Activated CD4-positive, alpha-beta memory T cell treated with anti-CD3 and anti-CD28 coated beads, Interleukin-2, amount 10 ng/mL, durations not matched to agents 7 days and 5 days (primary cell): ENCODE measurements around the gene AAMP. TPM values are rescaled to one million over a fixed set of nuclear protein-coding genes. Genes with fewer than 3 reads are reported as not detected.
A peak's percentile ranks its signal among the peaks of the same experiment; 100 is the strongest.
"Not testable (repeated sequence)": the region's sequence is repeated elsewhere in the genome, so short reads cannot be mapped to it uniquely, and the experiment has no call there.

Source experiments
- CTCF ChIA-PET: fragments of 350-600 bp; sonication (Branson Sonifier 250); formaldehyde crosslinking; loops from one replicate; lab custom pipeline; 2021; ENCODE audit warnings: antibody characterized with exemption, inconsistent platforms; lab: Charles Lee
- POLR2A ChIA-PET: fragments of 350-600 bp; sonication (Branson Sonifier 250); formaldehyde crosslinking; loops from one replicate; lab custom pipeline; 2021; ENCODE audit warnings: antibody characterized with exemption; lab: Charles Lee
- DNase-seq: peaks from one replicate; pipeline ENCODE4 v3.0.0-alpha.2; 2020
- H3K27ac Mint-ChIP-seq: one replicate; pipeline ENCODE4 v1.8.0; 2021; ENCODE audit warnings: mild to moderate bottlenecking, mixed read lengths
- H3K27me3 Mint-ChIP-seq: one replicate; pipeline ENCODE4 v1.8.0; 2021; ENCODE audit warnings: mixed read lengths
- H3K36me3 Mint-ChIP-seq: one replicate; pipeline ENCODE4 v1.8.0; 2021; ENCODE audit warnings: low read depth, mixed read lengths
- H3K4me1 Mint-ChIP-seq: one replicate; pipeline ENCODE4 v1.8.0; 2021; ENCODE audit warnings: mixed read lengths
- H3K4me3 Mint-ChIP-seq: one replicate; pipeline ENCODE4 v1.8.0; 2021; ENCODE audit warnings: mild to moderate bottlenecking, mixed read lengths
- H3K9me3 Mint-ChIP-seq: one replicate; pipeline ENCODE4 v1.8.0; 2021; ENCODE audit warnings: mixed read lengths
- total RNA-seq, 2 experiments: library from RNA; stranded (reverse); gene quantifications; one replicate each; pipeline ENCODE4 v1.2.3, GENCODE V29; 2021

Gene AAMP
- total RNA-seq, 2 experiments from 2014 or later: 44.2 to 46.8 TPM

DNA sequence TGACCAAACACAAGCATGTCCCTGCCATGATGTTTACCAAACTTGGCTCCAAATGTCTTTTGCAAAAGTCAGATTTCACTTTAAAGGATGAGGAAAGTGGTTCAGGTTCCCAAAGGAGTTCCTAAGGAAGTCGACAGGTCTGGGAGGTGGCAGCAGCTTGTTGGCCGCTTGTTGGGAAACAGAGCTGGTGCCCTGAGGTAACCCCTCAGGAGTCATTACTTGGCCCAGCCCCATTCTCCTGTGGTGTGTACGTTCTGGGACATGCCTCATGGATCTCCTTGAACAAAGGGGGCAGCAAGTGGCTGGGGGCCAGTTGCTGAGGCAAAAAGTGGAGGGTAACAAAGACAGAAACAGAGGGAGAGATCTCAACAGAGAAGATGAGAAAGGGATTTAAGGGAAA is 11.5 kb upstream of the AAMP start:
- H3K4me1 Mint-ChIP-seq: peaks cover 41% of the 10 kb centered on the region
- H3K27me3 Mint-ChIP-seq: no peaks in the 10 kb centered on the region
- POLR2A ChIA-PET: interaction anchor here (19.0 kb wide), 1 partner anchor 7 kb away, joined by 299 read pairs; the partner anchor contains the start of genes AAMP and PNKD
- H3K36me3 Mint-ChIP-seq: peaks cover 69% of the 10 kb centered on the region
- no peaks in the 10 kb centered on the region for H3K9me3 Mint-ChIP-seq
- CTCF ChIA-PET: interaction anchor here (1.3 kb wide), 1 partner anchor 8 kb away, joined by 5 read pairs; no protein-coding TSS in a partner anchor
- H3K27ac Mint-ChIP-seq: peak overlapping the region; percentile 70
- no peak for DNase-seq
- no peak overlapping the region for H3K4me3 Mint-ChIP-seq

DNA sequence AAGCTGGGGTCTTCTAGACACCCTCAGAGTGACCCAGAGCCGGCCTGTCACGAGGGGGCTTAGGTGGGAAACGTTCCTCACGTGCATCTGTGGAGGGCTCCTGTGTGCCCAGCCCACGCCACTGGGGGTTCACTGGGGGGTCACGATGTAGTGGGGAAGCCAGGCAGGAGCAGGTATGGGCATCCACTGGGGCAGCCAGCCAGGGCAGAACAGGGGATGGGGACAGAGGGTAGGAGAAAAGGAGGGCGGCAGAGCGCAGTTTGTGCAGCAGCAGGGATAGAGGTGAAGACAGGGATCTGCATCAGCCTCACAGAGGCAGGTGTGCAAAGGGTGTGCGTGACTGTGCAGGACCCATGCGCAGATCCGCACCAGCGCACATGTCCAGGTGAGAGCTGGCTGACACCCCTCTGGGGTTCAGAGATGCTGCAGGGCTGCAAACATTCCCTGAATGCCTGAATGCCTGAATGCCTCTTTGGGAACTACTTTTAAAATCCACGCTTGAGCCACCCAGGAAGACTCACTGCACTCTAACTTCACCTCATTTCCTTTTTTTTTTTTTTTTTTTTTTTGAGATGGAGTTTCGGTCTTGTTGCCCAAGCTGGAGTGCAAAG is 10.4 kb upstream of the AAMP start:
- DNase-seq: no peak
- Mint-ChIP-seq H3K36me3 (peaks cover 72% of the 10 kb centered on the region), H3K4me1 (peaks cover 31% of the 10 kb centered on the region), H3K27ac (no peak overlapping the region), H3K9me3 (no peaks in the 10 kb centered on the region), H3K4me3 (no peak overlapping the region), H3K27me3 (no peaks in the 10 kb centered on the region)
- CTCF ChIA-PET: interaction anchor here (0.6 kb wide), 1 partner anchor 10 kb away, joined by 3 read pairs; no protein-coding TSS in a partner anchor
- POLR2A ChIA-PET: no interaction called here

DNA sequence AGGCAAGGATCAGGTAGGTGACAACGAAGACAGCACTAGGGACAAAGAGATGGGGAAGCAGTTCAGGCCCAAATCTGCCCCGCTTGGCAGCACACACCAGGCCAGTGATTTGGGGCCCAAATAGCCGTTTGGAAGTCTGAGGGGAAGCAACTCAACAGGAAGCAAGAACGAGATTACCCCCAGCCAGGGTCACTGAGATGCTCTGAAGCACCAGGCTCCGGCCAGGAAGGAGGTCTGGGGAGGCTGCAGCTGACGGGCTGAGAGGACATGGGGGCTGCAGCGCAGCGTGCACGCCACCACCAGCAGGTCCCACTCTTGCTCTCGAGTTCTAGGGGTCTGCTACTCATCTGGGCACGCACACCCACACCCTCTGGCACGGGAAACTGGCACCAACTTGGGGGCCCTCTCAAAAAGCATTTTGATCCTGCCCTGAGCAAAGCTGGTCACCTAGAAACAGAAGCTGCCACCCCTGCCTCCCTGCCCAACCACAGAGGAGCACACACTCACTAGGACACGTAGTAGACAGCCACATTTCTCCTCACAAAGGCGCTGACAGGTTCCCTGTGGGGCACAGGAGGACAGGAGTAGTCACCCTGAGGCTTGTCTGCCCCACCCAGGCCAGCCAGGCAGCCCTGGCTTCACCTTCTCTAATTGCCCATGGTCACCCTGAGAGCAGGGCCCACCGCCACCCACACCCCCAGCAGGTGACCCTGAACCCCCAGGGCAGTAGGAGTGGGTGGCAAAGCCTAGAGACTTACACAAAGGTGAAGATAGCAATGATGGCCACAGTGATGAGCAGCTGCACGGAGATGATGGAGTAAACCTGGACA is 8.8 kb upstream of the AAMP start:
- Mint-ChIP-seq H3K4me3 (no peak overlapping the region), H3K4me1 (peaks cover 20% of the 10 kb centered on the region), H3K36me3 (peaks cover 77% of the 10 kb centered on the region), H3K27ac (no peak overlapping the region), H3K27me3 (no peaks in the 10 kb centered on the region), H3K9me3 (no peaks in the 10 kb centered on the region)
- DNase-seq: no peak
- ChIA-PET CTCF (no interaction called here), POLR2A (interaction anchor here (10.7 kb wide), 1 partner anchor 12 kb away, joined by 299 read pairs; the partner anchor contains the start of gene TMBIM1)

DNA sequence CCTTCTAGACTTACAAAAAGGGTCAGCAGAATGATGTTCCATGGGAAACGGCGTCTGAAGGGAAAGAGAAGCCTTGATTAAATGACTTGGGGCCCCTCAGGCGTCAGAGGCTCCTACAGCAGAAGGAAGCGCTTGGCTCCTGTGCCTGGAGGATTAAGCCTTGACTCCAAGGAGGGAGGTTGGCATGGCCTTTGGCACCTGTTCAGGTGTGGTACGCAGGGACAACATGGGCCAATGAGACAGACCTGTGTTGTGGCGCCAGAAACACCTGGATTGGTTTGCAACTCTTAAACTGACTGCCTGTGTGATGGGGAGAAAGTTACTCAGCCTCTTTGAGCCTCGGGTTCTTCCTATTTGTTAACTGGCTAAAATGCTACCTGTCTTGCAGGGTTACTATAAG is 8.0 kb upstream of the AAMP start:
- Mint-ChIP-seq H3K36me3 (peaks cover 74% of the 10 kb centered on the region), H3K27ac (no peak overlapping the region), H3K27me3 (no peaks in the 10 kb centered on the region)

DNA sequence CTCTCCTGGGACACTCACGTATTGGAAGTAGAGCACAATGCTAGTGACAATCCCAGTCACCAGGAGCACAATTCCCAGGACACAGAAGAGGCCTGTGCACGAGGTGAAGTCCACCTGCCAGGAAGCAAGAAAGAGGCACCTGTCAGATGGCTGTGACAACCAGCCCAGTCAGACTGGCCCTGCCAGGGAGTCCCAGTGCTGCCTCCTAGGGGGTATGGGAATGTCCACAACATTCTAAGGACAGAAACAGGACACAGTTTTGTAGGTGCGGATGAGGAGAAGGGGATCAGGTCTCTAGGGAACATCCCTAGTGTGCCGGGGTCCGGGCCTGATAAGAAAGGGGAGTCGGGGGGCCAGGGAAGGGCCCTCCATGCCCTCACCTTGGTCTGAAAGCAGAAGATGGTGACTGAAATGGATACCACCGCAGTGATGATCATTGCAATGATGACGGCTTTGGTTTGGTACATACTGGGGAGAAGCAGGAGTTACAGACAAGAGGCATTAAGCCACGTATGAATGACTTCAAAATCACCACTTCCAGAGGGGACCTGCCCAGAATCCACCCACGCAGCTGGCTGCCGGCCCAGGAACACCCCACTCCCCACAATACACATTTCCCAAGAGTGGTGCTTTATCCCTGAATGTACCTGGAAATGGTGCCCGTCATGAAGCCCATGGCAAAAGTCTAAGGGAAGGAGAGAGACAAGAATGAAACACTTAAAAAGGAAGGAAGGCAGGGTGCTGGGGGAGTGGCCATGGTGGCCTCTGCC is 7.2 kb upstream of the AAMP start:
- H3K36me3 Mint-ChIP-seq: peaks cover 73% of the 10 kb centered on the region
- H3K27ac Mint-ChIP-seq: no peak overlapping the region
- no peaks in the 10 kb centered on the region for H3K9me3 Mint-ChIP-seq
- no peaks in the 10 kb centered on the region for H3K27me3 Mint-ChIP-seq
- DNase-seq: no peak
- peaks cover 20% of the 10 kb centered on the region for H3K4me1 Mint-ChIP-seq
- no peak overlapping the region for H3K4me3 Mint-ChIP-seq
- ChIA-PET POLR2A (interaction anchor here (10.7 kb wide), 1 partner anchor 13 kb away, joined by 299 read pairs; the partner anchor contains the start of gene TMBIM1), CTCF (no interaction called here)

More for the DNA sequence above, 8.0 kb upstream of the AAMP start:
- H3K4me3 Mint-ChIP-seq: no peak overlapping the region
- H3K9me3 Mint-ChIP-seq: no peaks in the 10 kb centered on the region
- peaks cover 17% of the 10 kb centered on the region for H3K4me1 Mint-ChIP-seq
- ChIA-PET POLR2A (interaction anchor here (10.7 kb wide), 1 partner anchor 13 kb away, joined by 299 read pairs; the partner anchor contains the start of gene TMBIM1), CTCF (no interaction called here)
- no peak for DNase-seq

DNA sequence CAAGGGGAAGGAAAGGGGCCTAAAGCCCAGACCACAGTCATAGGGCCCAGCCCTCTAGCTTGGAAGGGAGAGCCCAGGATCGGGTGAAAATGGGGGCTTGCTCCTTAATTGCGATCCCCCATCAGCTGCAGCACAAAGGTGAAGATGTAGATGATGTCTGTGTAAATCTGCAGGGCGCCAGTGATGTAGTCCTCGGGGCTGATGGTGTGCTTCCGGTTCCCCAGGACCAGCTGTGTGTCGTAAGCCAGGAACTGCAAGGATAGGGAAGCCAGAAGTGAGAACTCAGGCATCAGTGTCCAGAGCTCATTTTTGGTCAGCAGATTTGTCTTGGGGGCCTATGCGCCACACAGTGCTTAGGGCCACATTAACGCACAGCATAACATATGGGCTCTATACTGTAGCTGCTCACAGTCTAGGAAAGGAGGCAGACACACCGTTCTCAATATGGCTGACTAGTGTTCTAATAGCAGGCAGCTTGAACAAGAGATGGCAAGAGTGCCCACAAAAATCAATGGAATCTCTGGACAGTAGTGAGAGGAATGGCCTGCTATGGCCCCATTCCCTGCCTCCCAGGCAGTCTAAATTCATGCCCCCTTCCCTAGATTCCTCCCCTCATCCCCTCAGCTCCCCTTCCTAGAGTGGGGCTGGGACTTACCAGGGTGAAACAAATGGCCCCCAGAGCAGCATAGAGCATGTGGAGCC is 5.6 kb upstream of the AAMP start:
- no peak overlapping the region for H3K27ac Mint-ChIP-seq
- POLR2A ChIA-PET: interaction anchor here (0.9 to 10.7 kb wide), 3 partner anchors 15 to 121 kb away, joined by 3 to 299 read pairs (median 11); partner anchors contain the start of gene TMBIM1

DNA sequence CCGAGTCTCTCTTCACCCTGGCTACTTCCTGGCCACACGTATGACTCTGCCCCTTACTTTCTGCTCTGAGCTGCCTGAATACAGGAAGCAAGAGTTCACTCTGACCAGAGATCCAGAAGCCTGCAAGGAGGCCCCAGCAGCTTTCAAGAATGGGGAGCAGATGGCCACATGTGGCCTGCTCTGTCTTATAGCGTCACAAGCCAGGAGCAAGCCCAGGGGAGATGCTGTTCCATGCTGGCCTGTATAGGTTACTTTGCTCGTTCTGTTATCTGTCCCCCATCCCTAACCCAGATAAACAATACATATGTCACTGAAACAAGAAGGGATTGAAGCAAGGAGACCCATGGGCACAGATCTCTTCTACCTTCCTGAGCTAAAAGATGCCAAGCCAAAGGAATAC is 4.6 kb upstream of the AAMP start:
- H3K27ac Mint-ChIP-seq: peak overlapping the region; percentile 12
- POLR2A ChIA-PET: interaction anchor here (0.6 to 10.7 kb wide), 3 partner anchors 16 to 122 kb away, joined by 3 to 299 read pairs (median 11); partner anchors contain the start of gene TMBIM1
- H3K36me3 Mint-ChIP-seq: peaks cover 62% of the 10 kb centered on the region

More for the DNA sequence above, 5.6 kb upstream of the AAMP start:
- no peaks in the 10 kb centered on the region for H3K9me3 Mint-ChIP-seq
- CTCF ChIA-PET: interaction anchor here (0.6 to 6.8 kb wide), 7 partner anchors 10 to 121 kb away, joined by 3 to 126 read pairs (median 4); partner anchors contain the start of genes CATIP and TMBIM1
- DNase-seq: no peak
- no peaks in the 10 kb centered on the region for H3K27me3 Mint-ChIP-seq
- no peak overlapping the region for H3K4me3 Mint-ChIP-seq
- peaks cover 31% of the 10 kb centered on the region for H3K4me1 Mint-ChIP-seq
- H3K36me3 Mint-ChIP-seq: peaks cover 70% of the 10 kb centered on the region

DNA sequence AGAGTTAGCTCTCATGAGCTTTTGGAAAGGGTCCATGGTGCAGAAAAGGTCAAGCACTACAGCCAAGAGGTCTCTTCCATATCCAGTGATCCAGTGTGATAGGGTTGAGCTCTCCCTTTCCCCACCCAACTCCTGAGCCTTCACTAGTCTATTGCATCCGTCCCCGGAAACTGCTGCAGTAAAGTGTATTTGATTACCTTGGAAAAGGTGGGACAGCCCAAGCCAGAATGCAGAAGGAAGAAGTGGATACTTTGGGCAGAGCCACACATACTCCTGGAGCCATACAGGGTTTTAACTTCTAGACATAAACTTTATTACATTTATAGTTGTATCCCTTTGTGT is 3.9 kb upstream of the AAMP start:
- no peak for DNase-seq
- Mint-ChIP-seq H3K9me3 (no peaks in the 10 kb centered on the region), H3K27me3 (no peaks in the 10 kb centered on the region), H3K4me1 (peaks cover 41% of the 10 kb centered on the region), H3K27ac (peak overlapping the region; percentile 30), H3K4me3 (no peak overlapping the region), H3K36me3 (peaks cover 58% of the 10 kb centered on the region)
- ChIA-PET CTCF (interaction anchor here (0.6 to 6.8 kb wide), 11 partner anchors 8 to 389 kb away, joined by 3 to 126 read pairs (median 5); partner anchors contain the start of genes BCS1L, CATIP, TMBIM1 and ZNF142), POLR2A (interaction anchor here (0.6 to 10.7 kb wide), 2 partner anchors 17 to 86 kb away, joined by 3 to 299 read pairs; partner anchors contain the start of gene TMBIM1)

More for the DNA sequence above, 4.6 kb upstream of the AAMP start:
- Mint-ChIP-seq H3K4me3 (no peak overlapping the region), H3K27me3 (no peaks in the 10 kb centered on the region), H3K9me3 (no peaks in the 10 kb centered on the region), H3K4me1 (peaks cover 34% of the 10 kb centered on the region)
- CTCF ChIA-PET: interaction anchor here (0.9 to 6.8 kb wide), 6 partner anchors 8 to 82 kb away, joined by 4 to 126 read pairs (median 26); partner anchors contain the start of genes CATIP and TMBIM1
- no peak for DNase-seq

DNA sequence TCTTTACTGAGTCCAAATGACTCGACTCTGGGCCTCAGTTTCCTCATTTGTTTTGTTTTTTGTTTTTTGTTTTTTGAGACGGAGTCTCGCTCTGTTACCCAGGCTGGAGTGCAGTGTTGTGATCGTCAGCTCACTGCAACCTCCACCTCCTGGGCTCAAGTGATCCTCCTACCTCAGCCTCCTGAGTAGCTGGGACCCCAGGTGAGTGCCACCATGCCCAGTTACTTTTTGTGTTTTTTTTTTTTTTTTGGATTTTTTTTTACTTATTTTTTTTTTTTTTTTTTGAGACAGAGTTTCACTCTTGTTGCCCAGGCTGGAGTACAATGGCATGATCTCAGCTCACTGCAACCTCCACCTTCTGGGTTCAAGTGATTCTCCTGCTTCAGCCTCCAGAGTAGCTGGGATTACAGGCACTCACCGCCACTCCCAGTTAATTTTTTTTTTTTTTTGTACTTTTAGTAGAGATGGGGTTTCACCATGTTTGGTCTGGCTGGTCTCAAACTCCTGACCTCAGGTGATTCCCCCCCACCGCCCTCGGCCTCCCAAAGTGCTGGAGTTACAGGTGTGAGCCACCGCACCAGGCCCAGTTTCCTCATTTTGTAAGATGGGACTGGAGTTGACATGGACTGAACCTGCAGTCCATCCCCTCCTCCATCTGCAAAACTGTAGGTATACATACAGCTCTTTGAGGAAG is 3.4 kb upstream of the AAMP start:
- H3K27ac Mint-ChIP-seq: peak overlapping the region; percentile 30
- H3K4me1 Mint-ChIP-seq: peaks cover 41% of the 10 kb centered on the region
- H3K27me3 Mint-ChIP-seq, H3K4me3 Mint-ChIP-seq, DNase-seq, H3K9me3 Mint-ChIP-seq: not testable (repeated sequence)
- ChIA-PET CTCF (interaction anchor here (0.6 to 6.8 kb wide), 17 partner anchors 9 to 434 kb away, joined by 3 to 126 read pairs (median 3); partner anchors contain the start of genes BCS1L, CATIP, TMBIM1 and ZNF142), POLR2A (interaction anchor here (10.7 kb wide), 1 partner anchor 17 kb away, joined by 299 read pairs; the partner anchor contains the start of gene TMBIM1)
- peaks cover 56% of the 10 kb centered on the region for H3K36me3 Mint-ChIP-seq

DNA sequence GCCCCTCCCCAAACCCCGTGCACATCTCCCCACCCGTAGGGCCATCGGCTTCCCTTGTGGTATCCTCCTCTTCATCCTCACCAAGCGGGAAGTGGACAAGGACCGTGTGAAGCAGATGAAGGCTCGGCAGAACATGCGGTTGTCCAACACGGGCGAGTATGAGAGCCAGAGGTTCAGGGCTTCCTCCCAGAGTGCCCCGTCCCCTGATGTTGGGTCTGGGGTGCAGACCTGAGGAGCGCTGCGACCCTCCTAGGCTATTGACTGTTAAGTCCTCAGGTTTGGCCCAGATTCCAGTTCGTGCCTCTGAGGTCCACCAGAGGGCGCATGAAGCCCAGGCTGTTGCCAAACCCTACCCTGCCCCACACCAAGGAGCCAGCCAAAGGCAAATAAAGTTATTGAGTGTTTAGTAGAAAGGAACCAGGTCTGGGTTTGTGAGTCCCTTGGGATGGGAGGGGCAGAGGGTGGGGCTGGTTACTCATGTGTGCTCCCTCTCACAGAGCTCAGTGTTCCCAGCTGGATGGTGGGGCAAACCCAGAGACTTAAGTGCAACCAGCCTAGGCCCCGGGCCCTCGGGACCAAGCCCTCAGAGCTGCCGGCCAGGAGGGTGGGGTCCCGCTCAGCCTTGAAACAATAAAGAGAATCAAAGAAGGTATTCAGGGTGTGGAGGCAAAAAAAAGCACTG is 2.7 kb upstream of the AAMP start:
- ChIA-PET POLR2A (interaction anchor here (2.9 to 10.7 kb wide), 2 partner anchors 18 to 124 kb away, joined by 19 to 299 read pairs; partner anchors contain the start of gene TMBIM1), CTCF (interaction anchor here (0.6 to 6.8 kb wide), 26 partner anchors 9 to 435 kb away, joined by 3 to 126 read pairs (median 4); partner anchors contain the start of genes BCS1L, CATIP, CXCR1 and TMBIM1)
- Mint-ChIP-seq H3K9me3 (no peaks in the 10 kb centered on the region), H3K4me3 (no peak overlapping the region), H3K36me3 (peaks cover 53% of the 10 kb centered on the region), H3K27ac (peak overlapping the region; percentile 47), H3K27me3 (no peaks in the 10 kb centered on the region), H3K4me1 (peaks cover 42% of the 10 kb centered on the region)
- DNase-seq: peak; percentile 81
